ENCODE measurements around the gene RAB31. TPM values are rescaled to one million over a fixed set of nuclear protein-coding genes. Genes with fewer than 3 reads are reported as not detected.
A peak's percentile ranks its signal among the peaks of the same experiment; 100 is the strongest.

The RAB31 gene
- total and polyA plus RNA-seq, 2 of the 13 experiments (the other 11 are each of a cell fraction or from before 2014, with no cell fraction given) = 1.1 to 1.7 TPM

DNA sequence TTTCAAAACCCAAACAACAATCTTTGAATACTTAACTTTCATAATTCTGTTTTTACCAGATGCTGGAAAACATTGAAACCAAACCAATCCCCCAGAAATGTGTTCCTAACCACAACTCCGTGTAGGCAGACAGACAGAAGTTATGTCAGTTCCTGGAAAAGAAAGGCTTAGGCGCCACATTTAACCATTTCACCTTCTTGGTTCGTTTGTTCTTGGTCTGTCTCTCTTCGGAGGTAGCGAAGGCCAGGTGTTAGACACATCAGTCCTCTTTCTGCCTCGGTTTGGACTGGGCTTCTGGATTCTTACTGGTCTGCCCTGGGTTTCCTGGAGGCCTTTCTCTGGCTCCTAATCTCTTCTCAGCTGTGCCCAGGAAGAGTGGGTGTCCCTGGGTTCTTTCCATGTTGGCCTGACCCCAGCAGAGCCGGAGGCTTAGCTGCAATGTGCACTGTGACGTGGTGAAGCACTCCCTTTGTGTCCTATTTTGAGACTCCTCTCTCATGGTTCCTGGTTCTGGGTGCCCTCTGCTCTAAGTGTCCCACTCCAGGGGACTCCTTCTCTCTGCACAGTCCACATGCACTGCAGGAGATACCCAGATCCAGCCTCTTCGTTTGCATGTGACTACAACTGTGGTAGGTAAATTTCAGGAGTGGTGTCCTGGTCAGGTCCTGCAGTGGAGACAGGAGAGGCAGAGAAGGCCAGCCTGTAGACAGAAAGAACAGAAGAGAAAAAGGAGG is 23.1 kb upstream of the RAB31 start:
- ChIA-PET CTCF (ENCODE audit: low intra/inter-chr PET ratio, low total read pairs) (no interaction called here), POLR2A (interaction anchor here (1.0 to 1.6 kb wide), 2 partner anchors 109 to 228 kb away, joined by 3 read pairs; partner anchors contain the start of gene VAPA)
- H2AFZ ChIP-seq (ENCODE audit: low read length) = peak overlapping the region; percentile 83
- 0 out of 5 replicates have a peak, but pooled peaks cover 0 to 2% of the 10 kb centered on the region in 2 experiments for H3K27me3 ChIP-seq (ENCODE audit: control insufficient read depth in 1 of 2, insufficient read depth in 2 of 2, low read length in 2 of 2)
- 5% methylated on average over 9 of the region's 9 CpGs for WGBS (ENCODE audit: low lambda C conversion rate)
- no peak for TF ChIP-seq ZNF615 (CRISPR knock-in tag; IDR thresholded peaks at IDR 0.05; ENCODE audit: borderline replicate concordance)
- TF ChIP-seq ZNF652 (CRISPR knock-in tag; IDR thresholded peaks at IDR 0.05; ENCODE audit: borderline replicate concordance, low read depth) = peak; percentile 79
- TF ChIP-seq SALL1 (CRISPR knock-in tag; IDR thresholded peaks at IDR 0.05) = peak; percentile 18; the same call in 1 of the 2 replicates
- no peak for TF ChIP-seq SSRP1 (CRISPR knock-in tag; IDR thresholded peaks at IDR 0.05)
- 0 out of 2 replicates have a peak, but pooled peaks have one; percentile 24 for TF ChIP-seq BORCS8-MEF2B (CRISPR knock-in tag; IDR thresholded peaks at IDR 0.05)
- TF ChIP-seq, protein P1, sequence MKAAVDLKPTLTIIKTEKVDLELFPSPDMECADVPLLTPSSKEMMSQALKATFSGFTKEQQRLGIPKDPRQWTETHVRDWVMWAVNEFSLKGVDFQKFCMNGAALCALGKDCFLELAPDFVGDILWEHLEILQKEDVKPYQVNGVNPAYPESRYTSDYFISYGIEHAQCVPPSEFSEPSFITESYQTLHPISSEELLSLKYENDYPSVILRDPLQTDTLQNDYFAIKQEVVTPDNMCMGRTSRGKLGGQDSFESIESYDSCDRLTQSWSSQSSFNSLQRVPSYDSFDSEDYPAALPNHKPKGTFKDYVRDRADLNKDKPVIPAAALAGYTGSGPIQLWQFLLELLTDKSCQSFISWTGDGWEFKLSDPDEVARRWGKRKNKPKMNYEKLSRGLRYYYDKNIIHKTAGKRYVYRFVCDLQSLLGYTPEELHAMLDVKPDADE (CRISPR knock-in tag; IDR thresholded peaks at IDR 0.05) = no peak
- TF ChIP-seq RBAK (CRISPR knock-in tag; IDR thresholded peaks at IDR 0.05) = no peak
- ATAC-seq (peak; percentile 72), DNase-seq (ENCODE audit: low spot score) (no peak), FAIRE-seq (peak; percentile 4)
- H3K9me3 ChIP-seq (ENCODE audit: low read length) = no peaks in the 10 kb centered on the region
- H3K79me2 ChIP-seq (ENCODE audit: insufficient read depth, low read length) = no peaks in the 10 kb centered on the region
- in situ Hi-C loops (cut with HindIII; ENCODE audit: extremely low pct_ligation_motif_present, low pct_unique_long_range_greater_than_20kb) (no loop called here), intact Hi-C loops (cut with micrococcal nuclease; ENCODE audit: unreplicated experiment) (loop anchor here (2.0 to 10.0 kb wide), 2 partner anchors 86 to 270 kb away; no protein-coding TSS in a partner anchor)
- H4K20me1 ChIP-seq (ENCODE audit: insufficient read depth, low read length) = no peaks in the 10 kb centered on the region
- peaks cover 32% of the 10 kb centered on the region for H3K4me1 ChIP-seq (ENCODE audit: insufficient read depth, low read length)
- no peaks in the 10 kb centered on the region for H3K36me3 ChIP-seq (replicated peaks in 1 of 2; ENCODE audit: control insufficient read depth in 1 of 2, insufficient read depth in 2 of 2, low read length in 2 of 2)
- no peak overlapping the region for H3K9ac ChIP-seq (ENCODE audit: insufficient read depth, low read depth, low read length)
- BruUV-seq (replicated peaks) = no TSS peak
- H3K4me2 ChIP-seq (ENCODE audit: low read depth, low read length) = peak overlapping the region; percentile 62
- H3K27ac ChIP-seq (ENCODE audit: extremely low read length, insufficient read depth, low read length) = no peak overlapping the region
- H3K4me3 ChIP-seq (replicated peaks in 1 of 3; ENCODE audit: insufficient read depth in 1 of 3, low read depth in 2 of 3, low read length in 3 of 3) = peak overlapping the region in 2 of 3 experiments; percentile 18 to 43; a peak in 3 of 6 replicates
